Measurements from ENCODE around the gene GARIN5A. TPM values are rescaled to one million over a fixed set of nuclear protein-coding genes. Genes with fewer than 3 reads are reported as not detected.
A peak's percentile ranks its signal among the peaks of the same experiment; 100 is the strongest.

Gene GARIN5A
- total and polyA plus RNA-seq, 2 of the 8 experiments (the other 6 are each of a cell fraction or from before 2014, with no cell fraction given): 9.1 to 18.5 TPM

DNA sequence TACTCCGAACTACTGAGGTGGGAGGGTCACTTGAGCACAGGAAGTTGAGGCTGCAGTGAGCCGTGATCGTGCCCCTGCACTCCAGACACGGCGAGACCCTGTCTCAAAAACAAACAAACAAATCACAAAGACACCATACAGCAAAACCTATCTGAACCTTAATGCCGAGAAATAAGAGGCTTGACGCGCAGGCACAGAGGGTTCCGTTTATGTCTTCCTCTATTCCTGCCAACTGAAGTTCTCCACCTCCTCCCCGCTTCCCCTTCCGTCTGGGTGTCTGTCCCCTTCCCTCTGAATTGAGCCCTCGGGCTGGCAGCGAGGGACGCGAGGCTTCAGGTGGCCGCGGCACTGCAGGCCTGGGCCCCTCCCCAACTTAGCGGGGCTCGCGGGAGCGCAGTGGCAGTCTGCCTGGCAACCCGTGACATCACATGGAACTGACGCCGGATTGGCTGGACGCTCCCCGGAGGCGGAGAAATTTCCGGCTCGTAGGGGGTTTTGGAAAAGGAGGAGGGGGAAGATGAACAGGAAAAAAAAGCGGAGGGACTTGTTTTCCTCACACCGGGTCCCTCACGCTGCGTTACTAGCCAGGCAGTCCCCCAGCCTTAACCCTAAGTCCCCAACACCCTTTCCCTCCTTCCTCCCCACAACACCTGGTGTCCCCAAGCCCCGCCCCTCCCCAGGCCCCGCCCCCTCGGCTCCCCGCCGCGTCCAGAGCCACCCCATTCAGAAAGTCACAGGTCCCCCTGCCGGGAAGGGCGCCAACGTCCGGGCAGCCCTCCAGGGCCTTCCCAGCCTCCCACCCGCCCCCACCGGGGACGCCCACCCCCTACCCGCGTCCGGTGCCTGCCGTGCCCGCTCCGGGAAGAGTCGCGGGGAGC lies 45.1 kb downstream of the GARIN5A start:
- Histone ChIP-seq H2BK20ac (ENCODE audit: low read length) (peak overlapping the region; percentile 61; the same call in 1 of the 2 replicates), H3K79me1 (ENCODE audit: low read depth, low read length) (no peaks in the 10 kb centered on the region), H2BK12ac (ENCODE audit: low read depth, low read length) (peak overlapping the region; percentile 92), H3K36me3 (ENCODE audit: control insufficient read depth in 2 of 4, insufficient read depth in 4 of 4, low read length in 3 of 4) (no peaks in the 10 kb centered on the region), H3K9ac (replicated peaks in 1 of 4; ENCODE audit: extremely low read depth in 1 of 4, low read depth in 3 of 4, low read length in 3 of 4) (peak overlapping the region; percentile 14 to 58 (median 28); a peak in 5 of 7 replicates), H4K5ac (ENCODE audit: insufficient read length, low read depth, low read length) (peak overlapping the region; percentile 17), H3K4me2 (ENCODE audit: insufficient read depth in 1 of 2, low read depth in 2 of 2, low read length in 2 of 2) (peak overlapping the region; percentile 70 to 83), H4K8ac (ENCODE audit: extremely low read depth, insufficient read depth, low read length) (no peak overlapping the region; the same call in 1 of the 2 replicates), H2BK5ac (ENCODE audit: low read depth, low read length) (peak overlapping the region; percentile 71), H3K18ac (ENCODE audit: extremely low read depth, low read length) (peak overlapping the region; percentile 71; the same call in 1 of the 2 replicates), H3K4me3 (ENCODE audit: extremely low read depth in 1 of 4, insufficient read depth in 2 of 4, low read depth in 3 of 4, low read length in 4 of 4) (peak overlapping the region; percentile 52 to 74 (median 62)), H3K79me2 (ENCODE audit: control insufficient read depth in 1 of 2, insufficient read depth in 2 of 2, low read length in 2 of 2) (no peaks in the 10 kb centered on the region), H2BK15ac (ENCODE audit: low read length) (peak overlapping the region; percentile 90; the same call in 1 of the 2 replicates), H3K14ac (ENCODE audit: insufficient read length) (no peak overlapping the region), H3K23ac (ENCODE audit: insufficient read length) (no peak overlapping the region), H2AFZ (ENCODE audit: low read length) (no peak overlapping the region; the same call in 1 of the 2 replicates), H2BK120ac (replicated peaks; ENCODE audit: low read depth, low read length) (no peak overlapping the region), H4K91ac (replicated peaks; ENCODE audit: insufficient read length, low read length) (no peak overlapping the region), H3K23me2 (ENCODE audit: low read depth, low read length) (peaks cover 3% of the 10 kb centered on the region; the same call in 1 of the 2 replicates), H3K56ac (replicated peaks; ENCODE audit: insufficient read length, low read depth, low read length) (no peak overlapping the region), H3K27ac (ENCODE audit: low read depth, low read length) (peak overlapping the region; percentile 62; the same call in 1 of the 2 replicates), H3K9me3 (ENCODE audit: insufficient read depth in 2 of 2, low read depth in 1 of 2, low read length in 1 of 2) (no peaks in the 10 kb centered on the region), H2AK5ac (ENCODE audit: low read depth, low read length) (peak overlapping the region; percentile 72; the same call in 1 of the 2 replicates), H3K27me3 (replicated peaks in 1 of 4; ENCODE audit: control insufficient read depth in 3 of 4, extremely low read depth in 1 of 4, insufficient read depth in 3 of 4, low read length in 3 of 4) (peaks cover 0 to 19% (median 8%) of the 10 kb centered on the region in 4 experiments; a peak in 4 of 7 replicates), H3K4me1 (replicated peaks in 1 of 4; ENCODE audit: control insufficient read depth in 3 of 4, insufficient read depth in 4 of 4, low read length in 3 of 4) (peaks cover 2 to 18% (median 13%) of the 10 kb centered on the region in 4 experiments), H4K20me1 (replicated peaks in 1 of 2; ENCODE audit: control insufficient read depth in 1 of 2, insufficient read depth in 2 of 2, low read length in 2 of 2) (no peaks in the 10 kb centered on the region), H3K4ac (replicated peaks; ENCODE audit: insufficient read length, low read depth, low read length) (no peak overlapping the region)
- FAIRE-seq (no peak), DNase-seq (ENCODE audit: low read depth in 1 of 2, low spot score in 2 of 2) (peak; percentile 66 to 99)
- CTCF ChIA-PET (ENCODE audit: partially characterized antibody): interaction anchor here (0.6 to 0.9 kb wide), 3 partner anchors 11 to 56 kb away, joined by 3 read pairs; no protein-coding TSS in a partner anchor
- WGBS, 2 experiments (ENCODE audit: extremely low coverage in 1 of 2, insufficient coverage in 1 of 2, insufficient read length in 1 of 2, insufficient replicate concordance in 2 of 2, low coverage in 1 of 2, low lambda C conversion rate in 2 of 2, missing lambda C conversion rate in 1 of 2): 7% methylated on average over 30 of the region's 54 CpGs; no CpG with 5 or more reads in 1 of the 2 experiments
- POLR2A ChIA-PET (ENCODE audit: partially characterized antibody): interaction anchor here (0.8 to 2.4 kb wide), 10 partner anchors 10 to 99 kb away, joined by 3 to 16 read pairs (median 4); partner anchors contain the start of genes POLD1 and SPIB
- TF ChIP-seq RFX5 (IDR thresholded peaks at IDR 0.05; ENCODE audit: borderline replicate concordance, low read depth, low read length): peak; percentile 99
- TF ChIP-seq, protein P1, sequence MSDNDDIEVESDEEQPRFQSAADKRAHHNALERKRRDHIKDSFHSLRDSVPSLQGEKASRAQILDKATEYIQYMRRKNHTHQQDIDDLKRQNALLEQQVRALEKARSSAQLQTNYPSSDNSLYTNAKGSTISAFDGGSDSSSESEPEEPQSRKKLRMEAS (IDR thresholded peaks at IDR 0.05): peak; percentile 64
- TF ChIP-seq HDAC6 (IDR thresholded peaks at IDR 0.05; ENCODE audit: low read depth, low read length): no peak
- no peak for TF ChIP-seq FOSL1 (IDR thresholded peaks at IDR 0.05; ENCODE audit: insufficient read depth, low read depth, low read length)
- peak in 1 of 2 experiments; percentile 37; a peak in 1 of 3 replicates for TF ChIP-seq EP300 (IDR thresholded peaks at IDR 0.05; ENCODE audit: borderline replicate concordance in 1 of 2, low read depth in 2 of 2, low read length in 2 of 2)
- no peak for TF ChIP-seq TCF12 (IDR thresholded peaks at IDR 0.05; ENCODE audit: low read depth, low read length)
- no peak for TF ChIP-seq SAP30 (IDR thresholded peaks at IDR 0.05; ENCODE audit: insufficient read depth, insufficient replicate concordance, low read length)
- TF ChIP-seq RNF2 (IDR thresholded peaks at IDR 0.05; ENCODE audit: borderline replicate concordance, low read depth, low read length, missing control alignments, poor library complexity, severe bottlenecking): no peak
- TF ChIP-seq SRF (IDR thresholded peaks at IDR 0.05; ENCODE audit: low read depth, low read length): no peak
